DOHH2 (cell line): ENCODE results near the gene ZRANB2.

Experiments used
- H3F3A ChIP-seq: fragments of 200-600 bp; sonication (generic), shearing (Covaris generic); 2 replicates; pipeline ENCODE4 v1.6.0; 2016; ENCODE audit warnings: antibody characterized with exemption, mild to moderate bottlenecking; ENCODE audit not compliant: control insufficient read depth, insufficient read depth
- H3K27ac ChIP-seq: fragments of 200-600 bp; sonication (generic); 2 replicates; pipeline ENCODE4 v1.5.1; 2014; ENCODE audit warnings: low read depth, mild to moderate bottlenecking, low read length, moderate library complexity
- H3K27me3 ChIP-seq: fragments of 200-600 bp; sonication (generic); 2 replicates; pipeline ENCODE4 v1.6.1; 2014; ENCODE audit warnings: mild to moderate bottlenecking, low read length, mixed read lengths; ENCODE audit not compliant: control insufficient read depth
- H3K36me3 ChIP-seq: fragments of 200-600 bp; sonication (generic); 2 replicates; pipeline ENCODE4 v1.6.1; 2014; ENCODE audit warnings: mild to moderate bottlenecking, low read length, moderate library complexity, mixed read lengths; ENCODE audit not compliant: control insufficient read depth
- H3K4me1 ChIP-seq: fragments of 200-600 bp; sonication (generic); 2 replicates; pipeline ENCODE4 v1.6.1; 2014; ENCODE audit warnings: mild to moderate bottlenecking, low read length, mixed read lengths; ENCODE audit not compliant: control insufficient read depth
- H3K4me2 ChIP-seq: fragments of 200-600 bp; sonication (generic); 2 replicates; pipeline ENCODE4 v1.6.0; 2014; ENCODE audit warnings: mild to moderate bottlenecking, low read length, moderate library complexity
- H3K4me3 ChIP-seq: fragments of 200-600 bp; sonication (generic); 2 replicates; pipeline ENCODE4 v1.5.1; 2014; ENCODE audit warnings: mild to moderate bottlenecking, low read length, mixed read lengths
- H3K79me2 ChIP-seq: fragments of 200-600 bp; sonication (generic); 2 replicates; pipeline ENCODE4 v1.6.1; 2014; ENCODE audit warnings: mild to moderate bottlenecking, low read length, mixed read lengths; ENCODE audit not compliant: control insufficient read depth
- H3K9me2 ChIP-seq: fragments of 200-600 bp; sonication (generic); replicated peaks from 2 replicates; pipeline ENCODE4 v1.6.1; 2014; ENCODE audit warnings: mild to moderate bottlenecking, low read length, mixed read lengths; ENCODE audit not compliant: control insufficient read depth
- H3K9me3 ChIP-seq: fragments of 200-600 bp; sonication (generic); 2 replicates; pipeline ENCODE4 v1.6.1; 2014; ENCODE audit warnings: antibody characterized with exemption, low read length, mixed read lengths; ENCODE audit not compliant: control insufficient read depth, insufficient read depth
- H4K20me1 ChIP-seq: fragments of 200-600 bp; sonication (generic); 2 replicates; pipeline ENCODE4 v1.6.0; 2014; ENCODE audit warnings: low read depth, mild to moderate bottlenecking, antibody characterized with exemption, low read length, moderate library complexity; ENCODE audit not compliant: control insufficient read depth, insufficient read depth
- EZH2phosphoT487 ChIP-seq: fragments of 200-600 bp; sonication (generic); IDR thresholded peaks from 2 replicates; pipeline ENCODE4 v1.6.1; 2017; ENCODE audit warnings: borderline replicate concordance, mild to moderate bottlenecking, antibody characterized with exemption, low read length, moderate library complexity, mixed read lengths
- TF ChIP-seq, protein P1 (sequence below): fragments of 200-600 bp; sonication (generic); IDR thresholded peaks from one replicate; pipeline ENCODE4 v1.5.1; 2014; ENCODE audit warnings: antibody characterized with exemption, mild to moderate bottlenecking, low read depth, low read length; ENCODE audit not compliant: poor library complexity, severe bottlenecking

Gene ZRANB2

GRCh38 chr1:71068325-71069240 lies 12.3 kb downstream of the ZRANB2 start:
- H3K27ac ChIP-seq: peak overlapping the region; percentile 47; the same call in 1 of the 2 replicates
- peaks cover 9% of the 10 kb centered on the region; the same call in 1 of the 2 replicates for H3K79me2 ChIP-seq
- H3K36me3 ChIP-seq: peaks cover 95% of the 10 kb centered on the region
- peak overlapping the region; percentile 15; the same call in 1 of the 2 replicates for H3K4me2 ChIP-seq
- no peaks in the 10 kb centered on the region for H3K27me3 ChIP-seq
- H3F3A ChIP-seq: peaks cover 3% of the 10 kb centered on the region
- H3K4me1 ChIP-seq: peaks cover 32% of the 10 kb centered on the region
- peaks cover 10% of the 10 kb centered on the region for H4K20me1 ChIP-seq
- no peaks in the 10 kb centered on the region for H3K9me3 ChIP-seq
- no peak overlapping the region for H3K4me3 ChIP-seq
- TF ChIP-seq, protein P1, sequence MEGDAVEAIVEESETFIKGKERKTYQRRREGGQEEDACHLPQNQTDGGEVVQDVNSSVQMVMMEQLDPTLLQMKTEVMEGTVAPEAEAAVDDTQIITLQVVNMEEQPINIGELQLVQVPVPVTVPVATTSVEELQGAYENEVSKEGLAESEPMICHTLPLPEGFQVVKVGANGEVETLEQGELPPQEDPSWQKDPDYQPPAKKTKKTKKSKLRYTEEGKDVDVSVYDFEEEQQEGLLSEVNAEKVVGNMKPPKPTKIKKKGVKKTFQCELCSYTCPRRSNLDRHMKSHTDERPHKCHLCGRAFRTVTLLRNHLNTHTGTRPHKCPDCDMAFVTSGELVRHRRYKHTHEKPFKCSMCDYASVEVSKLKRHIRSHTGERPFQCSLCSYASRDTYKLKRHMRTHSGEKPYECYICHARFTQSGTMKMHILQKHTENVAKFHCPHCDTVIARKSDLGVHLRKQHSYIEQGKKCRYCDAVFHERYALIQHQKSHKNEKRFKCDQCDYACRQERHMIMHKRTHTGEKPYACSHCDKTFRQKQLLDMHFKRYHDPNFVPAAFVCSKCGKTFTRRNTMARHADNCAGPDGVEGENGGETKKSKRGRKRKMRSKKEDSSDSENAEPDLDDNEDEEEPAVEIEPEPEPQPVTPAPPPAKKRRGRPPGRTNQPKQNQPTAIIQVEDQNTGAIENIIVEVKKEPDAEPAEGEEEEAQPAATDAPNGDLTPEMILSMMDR: no peak
- no peak for TF ChIP-seq EZH2phosphoT487
- H3K9me2 ChIP-seq: no peaks in the 10 kb centered on the region

DNA sequence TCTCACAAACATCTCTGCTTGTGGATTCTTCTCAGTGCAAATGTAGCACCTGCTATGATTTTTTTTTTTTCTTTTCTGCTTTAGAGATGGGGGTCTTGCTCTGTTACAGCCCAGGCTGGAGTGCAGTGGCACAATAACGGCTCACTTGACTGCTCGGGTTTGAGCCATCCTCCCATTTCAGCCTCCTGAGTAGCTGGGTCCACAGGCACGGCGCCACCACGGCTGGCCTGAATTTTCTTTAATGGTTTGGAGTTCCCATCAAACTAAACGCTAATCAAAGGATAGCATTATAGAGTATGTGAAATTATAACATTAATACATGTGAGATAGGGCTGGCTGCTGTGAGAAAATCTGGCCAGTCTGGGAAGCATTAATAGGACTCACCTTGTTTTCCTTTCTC lies 26.0 kb downstream of the ZRANB2 start:
- TF ChIP-seq, protein P1: no peak
- TF ChIP-seq EZH2phosphoT487: no peak
- Histone ChIP-seq H3K9me3 (no peaks in the 10 kb centered on the region), H3K79me2 (no peaks in the 10 kb centered on the region)

DNA sequence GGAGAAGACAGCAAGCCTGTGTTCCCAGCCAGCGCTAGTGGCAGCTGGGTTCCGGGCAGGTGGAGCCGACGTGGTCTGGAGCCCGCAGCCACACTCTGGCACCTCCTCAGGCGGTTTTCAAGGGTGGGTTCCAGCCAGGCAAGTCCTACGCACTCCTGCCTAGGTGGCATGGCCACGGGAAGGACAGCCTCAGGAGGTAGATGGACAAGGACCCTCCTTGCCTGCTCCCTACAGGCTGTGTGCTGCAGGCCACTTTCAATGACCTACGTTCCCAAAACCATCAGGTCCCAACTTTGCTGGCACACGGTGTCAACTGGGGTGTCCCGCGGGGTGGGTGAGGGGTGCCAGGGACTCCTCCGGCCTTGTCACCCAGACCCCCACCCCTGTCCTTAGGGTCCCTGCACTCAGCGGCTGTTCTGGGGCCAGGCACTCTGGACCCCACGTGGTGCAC lies 26.5 kb downstream of the ZRANB2 start:
- H3K4me2 ChIP-seq: no peak overlapping the region
- no peaks in the 10 kb centered on the region for H3K4me1 ChIP-seq
- H4K20me1 ChIP-seq: no peaks in the 10 kb centered on the region
- TF ChIP-seq, protein P1: no peak
- TF ChIP-seq EZH2phosphoT487: no peak
- H3K27me3 ChIP-seq: no peaks in the 10 kb centered on the region
- peaks cover 23% of the 10 kb centered on the region; the same call in 1 of the 2 replicates for H3F3A ChIP-seq
- H3K27ac ChIP-seq: no peak overlapping the region
- no peaks in the 10 kb centered on the region for H3K79me2 ChIP-seq
- H3K36me3 ChIP-seq: peaks cover 13% of the 10 kb centered on the region
- no peaks in the 10 kb centered on the region for H3K9me3 ChIP-seq
- H3K4me3 ChIP-seq: no peak overlapping the region
- no peaks in the 10 kb centered on the region for H3K9me2 ChIP-seq

More for the DNA sequence above, 26.0 kb downstream of the ZRANB2 start:
- Histone ChIP-seq H3K36me3 (peaks cover 16% of the 10 kb centered on the region), H3K4me2 (no peak overlapping the region), H3F3A (peaks cover 23% of the 10 kb centered on the region; the same call in 1 of the 2 replicates), H4K20me1 (no peaks in the 10 kb centered on the region), H3K9me2 (no peaks in the 10 kb centered on the region), H3K27me3 (no peaks in the 10 kb centered on the region), H3K4me1 (no peaks in the 10 kb centered on the region), H3K27ac (no peak overlapping the region), H3K4me3 (no peak overlapping the region)
